Subcutaneous abdominal adipose tissue (tissue), 5 donors: ENCODE data around the gene KLHDC7B.
A peak's percentile ranks its signal among the peaks of the same experiment; 100 is the strongest.

Source experiments
- H3K27ac ChIP-seq: one replicate; pipeline ENCODE4 v1.7.0; 2013; ENCODE audit warnings: low read depth, mild to moderate bottlenecking, inconsistent platforms, low read length, moderate library complexity
- H3K27me3 ChIP-seq, 5 donors: one replicate each; pipeline ENCODE4 v1.7.0; 2013; ENCODE audit warnings: low read length in 5 of 5, inconsistent platforms in 1 of 5; ENCODE audit not compliant: control insufficient read depth in 5 of 5, insufficient read depth in 4 of 5
- H3K36me3 ChIP-seq, 5 donors: one replicate each; pipeline ENCODE4 v1.7.0; 2013; ENCODE audit warnings: low read length in 5 of 5; ENCODE audit not compliant: control insufficient read depth in 5 of 5, insufficient read depth in 5 of 5
- H3K4me1 ChIP-seq, 5 donors: one replicate each; pipeline ENCODE4 v1.7.0; 2013; ENCODE audit warnings: low read length in 5 of 5, mild to moderate bottlenecking in 3 of 5, moderate library complexity in 1 of 5; ENCODE audit not compliant: control insufficient read depth in 5 of 5, insufficient read depth in 5 of 5
- H3K4me3 ChIP-seq, 5 donors: one replicate each; pipeline ENCODE4 v1.7.0; 2013; ENCODE audit warnings: low read length in 5 of 5, low read depth in 1 of 5
- H3K9ac ChIP-seq, 5 donors: one replicate each; pipeline ENCODE4 v1.7.0; 2013; ENCODE audit warnings: low read length in 5 of 5, mild to moderate bottlenecking in 4 of 5, moderate library complexity in 3 of 5
- H3K9me3 ChIP-seq, 5 donors: one replicate each; pipeline ENCODE4 v1.7.0; 2013; ENCODE audit warnings: low read length in 5 of 5; ENCODE audit not compliant: control insufficient read depth in 5 of 5
- donor health status: healthy.
- donor health status: healthy.
- donor health status: healthy.
- donor health status: healthy.
- donor health status: healthy.

The KLHDC7B gene

GRCh38 chr22:50570861-50571260 lies 25.2 kb downstream of the KLHDC7B start:
- H3K36me3 ChIP-seq, result peaks cover 0 to 53% (median 18%) of the 10 kb centered on the region in 5 donors
- H3K9ac ChIP-seq, result peak overlapping the region in 1 of 5 donors; percentile 0

GRCh38 chr22:50571264-50572175 lies 25.8 kb downstream of the KLHDC7B start:
- H3K36me3 ChIP-seq, result peaks cover 0 to 53% (median 18%) of the 10 kb centered on the region in 5 donors
- peaks cover 0 to 30% (median 25%) of the 10 kb centered on the region in 5 donors for H3K4me1 ChIP-seq
- H3K27me3 ChIP-seq, result no peaks in the 10 kb centered on the region
- H3K4me3 ChIP-seq, result no peak overlapping the region
- no peaks in the 10 kb centered on the region for H3K9me3 ChIP-seq
- no peak overlapping the region for H3K9ac ChIP-seq
- no peak overlapping the region for H3K27ac ChIP-seq

More at GRCh38 chr22:50570861-50571260, 25.2 kb downstream of the KLHDC7B start:
- Histone ChIP-seq H3K4me3 (no peak overlapping the region), H3K4me1 (peaks cover 0 to 30% (median 25%) of the 10 kb centered on the region in 5 donors), H3K27ac (no peak overlapping the region), H3K9me3 (no peaks in the 10 kb centered on the region), H3K27me3 (no peaks in the 10 kb centered on the region)

- Histone ChIP-seq H3K4me1 (peaks cover 0 to 37% (median 25%) of the 10 kb centered on the region in 5 donors), H3K36me3 (peaks cover 0 to 53% (median 16%) of the 10 kb centered on the region in 5 donors), H3K9ac (no peak overlapping the region), H3K27me3 (no peaks in the 10 kb centered on the region), H3K9me3 (no peaks in the 10 kb centered on the region), H3K27ac (no peak overlapping the region), H3K4me3 (no peak overlapping the region)
Measured at GRCh38 chr22:50572965-50573364, 27.3 kb downstream of the KLHDC7B start.

GRCh38 chr22:50573491-50574382 lies 28.0 kb downstream of the KLHDC7B start:
- Histone ChIP-seq H3K9me3 (no peaks in the 10 kb centered on the region), H3K4me1 (peaks cover under 1 to 45% (median 32%) of the 10 kb centered on the region in 5 donors), H3K4me3 (no peak overlapping the region), H3K27ac (no peak overlapping the region), H3K36me3 (peaks cover 0 to 51% (median 14%) of the 10 kb centered on the region in 5 donors), H3K27me3 (no peaks in the 10 kb centered on the region), H3K9ac (no peak overlapping the region)

DNA sequence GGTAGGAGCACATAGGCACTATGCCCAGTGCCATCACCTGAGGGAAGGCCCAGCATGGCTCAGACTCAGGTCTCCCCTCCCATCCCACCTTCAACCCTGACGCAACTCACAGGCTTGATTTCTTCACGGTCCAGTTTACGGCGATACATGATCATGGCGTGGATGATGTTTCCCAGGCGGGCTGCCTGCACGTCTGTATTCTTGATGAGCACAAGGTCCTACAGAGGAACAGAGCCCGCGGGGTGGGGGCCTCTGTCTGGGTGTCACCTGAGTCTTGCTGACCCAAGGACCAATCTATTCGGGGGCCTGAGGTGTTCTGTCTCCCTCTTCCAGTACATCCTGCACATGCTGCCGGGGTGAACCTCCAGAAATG lies 28.7 kb downstream of the KLHDC7B start:
- peaks cover 3 to 48% (median 34%) of the 10 kb centered on the region in 5 donors for H3K4me1 ChIP-seq
- H3K36me3 ChIP-seq, result peaks cover 0 to 52% (median 10%) of the 10 kb centered on the region in 5 donors
- H3K4me3 ChIP-seq, result no peak overlapping the region
- H3K27me3 ChIP-seq, result no peaks in the 10 kb centered on the region
- H3K9me3 ChIP-seq, result no peaks in the 10 kb centered on the region
- no peak overlapping the region for H3K27ac ChIP-seq
- no peak overlapping the region for H3K9ac ChIP-seq

DNA sequence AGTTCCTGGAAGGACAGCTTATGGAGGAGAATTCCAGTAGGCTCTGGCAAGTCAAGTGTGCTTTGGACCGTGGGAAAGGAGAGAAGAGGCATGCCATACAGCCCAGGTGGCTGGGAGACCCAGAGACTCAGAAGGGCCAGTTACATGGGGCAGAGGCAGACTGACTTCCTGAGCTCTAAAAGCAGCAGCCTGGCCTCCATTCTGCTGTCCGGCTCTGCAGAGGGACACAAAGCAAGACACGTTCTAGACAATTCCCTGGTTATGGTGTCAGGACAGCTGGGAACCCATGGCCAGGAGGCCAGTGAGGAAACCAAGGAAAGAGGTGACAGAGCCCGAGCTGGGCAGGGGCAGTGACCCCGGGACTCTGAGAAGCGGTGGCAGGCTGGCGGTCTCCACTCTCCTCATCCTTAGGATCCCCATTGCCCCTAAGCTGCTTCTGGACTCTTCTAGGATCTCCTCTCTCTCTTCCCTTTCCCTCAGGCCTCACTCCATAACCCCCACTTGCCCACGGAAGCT lies 29.8 kb downstream of the KLHDC7B start:
- Histone ChIP-seq H3K36me3 (peaks cover 0 to 51% (median 15%) of the 10 kb centered on the region in 5 donors), H3K27me3 (no peaks in the 10 kb centered on the region), H3K9me3 (no peaks in the 10 kb centered on the region), H3K27ac (no peak overlapping the region), H3K4me1 (peaks cover 4 to 45% (median 32%) of the 10 kb centered on the region in 5 donors), H3K9ac (no peak overlapping the region), H3K4me3 (no peak overlapping the region)

DNA sequence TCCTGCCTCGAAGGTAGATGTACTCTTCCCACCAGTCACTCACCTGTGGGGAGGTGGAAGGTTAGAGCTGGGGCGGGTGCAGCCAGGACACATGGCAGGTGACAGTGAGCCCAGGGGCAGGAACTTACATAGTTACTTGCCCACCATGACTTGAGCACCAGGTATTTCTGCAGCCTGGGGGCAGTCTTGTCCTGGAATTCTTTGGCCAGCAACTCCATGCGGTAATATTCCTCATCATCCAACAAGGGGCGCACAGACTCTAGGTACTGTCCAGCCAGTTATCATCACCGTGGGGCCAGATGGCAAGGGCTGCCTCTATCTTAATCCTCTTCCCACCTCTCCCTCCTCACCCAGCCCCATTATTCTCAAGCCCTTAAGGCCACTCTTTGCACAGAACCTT lies 30.4 kb downstream of the KLHDC7B start:
- no peaks in the 10 kb centered on the region for H3K9me3 ChIP-seq
- no peaks in the 10 kb centered on the region for H3K27me3 ChIP-seq
- H3K4me3 ChIP-seq, result no peak overlapping the region
- no peak overlapping the region for H3K27ac ChIP-seq
- H3K4me1 ChIP-seq, result peaks cover 4 to 40% (median 26%) of the 10 kb centered on the region in 5 donors
- H3K36me3 ChIP-seq, result peaks cover 0 to 47% (median 10%) of the 10 kb centered on the region in 5 donors
- H3K9ac ChIP-seq, result no peak overlapping the region

DNA sequence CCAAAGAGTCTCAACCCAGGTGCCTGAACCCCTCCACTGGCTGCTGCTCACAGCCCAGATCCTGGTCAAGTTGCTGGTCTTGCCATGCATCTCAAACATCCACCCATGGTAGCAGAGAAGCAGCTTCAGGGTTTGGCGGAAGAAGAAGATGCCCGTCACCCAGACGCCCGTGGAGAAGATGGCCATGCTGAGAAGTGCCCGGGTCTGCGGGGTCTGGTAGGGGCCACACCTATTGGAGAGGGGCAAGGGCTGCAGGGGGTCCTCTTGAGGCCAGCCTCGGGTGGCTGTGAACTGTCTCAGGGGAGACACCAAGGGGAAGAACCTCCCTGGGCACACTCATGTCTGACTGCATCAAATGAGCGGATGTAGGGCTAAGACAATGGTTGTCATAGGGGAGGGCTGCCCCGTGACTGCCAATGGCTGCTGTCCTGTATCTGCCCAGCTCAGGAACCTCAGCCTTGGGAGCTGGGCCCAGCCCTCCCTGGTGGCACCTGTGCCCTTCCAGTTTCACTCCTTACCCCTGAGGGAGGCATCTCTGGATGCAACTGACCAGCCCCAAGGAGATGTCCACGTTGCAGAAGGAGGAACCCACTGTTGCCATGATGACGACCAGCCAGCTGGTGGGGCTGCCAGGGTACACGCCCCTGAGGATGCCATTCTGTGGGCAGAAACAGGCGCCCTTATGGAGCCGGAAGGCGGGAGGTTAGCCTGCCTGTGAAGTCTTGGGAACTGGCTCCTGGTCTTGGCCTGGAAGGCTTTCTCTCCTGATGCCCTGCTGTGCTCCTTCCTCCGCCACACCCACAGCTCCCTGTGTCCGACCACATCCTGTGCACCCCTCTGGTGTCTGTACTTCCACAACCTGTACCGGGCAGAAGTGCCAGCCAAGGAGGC lies 31.4 kb downstream of the KLHDC7B start:
- Histone ChIP-seq H3K9me3 (no peaks in the 10 kb centered on the region), H3K27me3 (no peaks in the 10 kb centered on the region), H3K9ac (no peak overlapping the region), H3K4me1 (peaks cover 6 to 41% (median 29%) of the 10 kb centered on the region in 5 donors), H3K36me3 (peaks cover 0 to 38% (median 7%) of the 10 kb centered on the region in 5 donors), H3K4me3 (no peak overlapping the region), H3K27ac (no peak overlapping the region)

GRCh38 chr22:50577697-50577986 lies 31.9 kb downstream of the KLHDC7B start:
- no peak overlapping the region for H3K27ac ChIP-seq

More at GRCh38 chr22:50577697-50577986, 31.9 kb downstream of the KLHDC7B start:
- peaks cover 6 to 43% (median 30%) of the 10 kb centered on the region in 5 donors for H3K4me1 ChIP-seq
- H3K9me3 ChIP-seq, result no peaks in the 10 kb centered on the region
- no peak overlapping the region for H3K9ac ChIP-seq
- no peaks in the 10 kb centered on the region for H3K27me3 ChIP-seq
- H3K36me3 ChIP-seq, result peaks cover 0 to 36% (median 7%) of the 10 kb centered on the region in 5 donors
- H3K4me3 ChIP-seq, result no peak overlapping the region
